ENCODE results near the gene OR6Y1. TPM values are rescaled to one million over a fixed set of nuclear protein-coding genes. Genes with fewer than 3 reads are reported as not detected.

Gene OR6Y1
- total RNA-seq, 1 donor from 2014 or later = not detected

DNA sequence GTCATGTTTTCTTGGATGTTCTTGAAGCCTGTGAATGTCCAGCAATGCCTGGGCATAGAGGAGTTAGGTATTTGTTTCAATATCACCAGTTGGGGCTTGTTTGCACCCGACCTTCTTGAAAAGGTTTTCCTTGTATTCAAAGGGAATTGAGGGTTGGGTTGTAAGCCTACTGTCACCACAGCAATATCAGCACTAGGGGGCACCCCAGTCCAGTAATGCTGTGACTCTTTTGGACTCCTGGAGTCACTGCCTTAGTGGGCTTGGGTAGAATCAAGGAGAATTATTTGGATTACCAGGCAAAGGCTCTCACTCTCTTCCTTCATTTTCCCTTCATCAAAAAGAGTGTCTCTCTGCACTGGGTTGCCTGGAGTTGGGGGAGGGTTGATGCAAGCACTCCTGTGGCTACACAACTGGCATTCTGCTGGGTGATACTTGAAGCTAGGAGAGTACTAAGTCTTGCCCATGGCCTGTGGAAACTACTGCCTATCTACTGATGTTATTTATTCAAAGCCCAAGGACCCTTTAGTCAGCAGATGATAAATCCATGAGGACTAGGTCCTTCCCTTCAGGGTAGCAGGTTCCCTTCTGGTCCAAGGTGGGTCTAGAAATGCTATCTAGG, 47.7 kb downstream of the OR6Y1 start:
- no peak for DNase-seq (ENCODE audit: low spot score)

DNA sequence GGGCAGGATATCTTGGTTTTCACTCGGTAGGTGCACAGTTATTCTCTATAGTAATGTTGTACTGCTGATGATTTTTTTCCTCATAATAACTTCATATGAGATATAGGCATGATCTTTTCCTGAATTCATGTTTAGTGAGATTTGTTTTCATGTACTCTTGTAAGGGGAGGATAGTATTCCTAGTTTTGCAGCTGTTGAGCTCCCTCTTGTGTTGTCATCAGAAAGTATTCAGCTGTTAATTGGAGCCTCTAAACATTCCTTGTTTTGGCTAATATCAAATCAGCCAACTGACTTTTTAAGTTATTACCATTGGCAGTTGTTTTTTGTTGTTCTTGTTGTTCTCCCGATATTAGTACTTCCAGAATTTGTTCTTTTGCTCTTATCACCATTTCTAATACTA, 57.8 kb downstream of the OR6Y1 start:
- no peak for DNase-seq (ENCODE audit: low spot score)

DNA sequence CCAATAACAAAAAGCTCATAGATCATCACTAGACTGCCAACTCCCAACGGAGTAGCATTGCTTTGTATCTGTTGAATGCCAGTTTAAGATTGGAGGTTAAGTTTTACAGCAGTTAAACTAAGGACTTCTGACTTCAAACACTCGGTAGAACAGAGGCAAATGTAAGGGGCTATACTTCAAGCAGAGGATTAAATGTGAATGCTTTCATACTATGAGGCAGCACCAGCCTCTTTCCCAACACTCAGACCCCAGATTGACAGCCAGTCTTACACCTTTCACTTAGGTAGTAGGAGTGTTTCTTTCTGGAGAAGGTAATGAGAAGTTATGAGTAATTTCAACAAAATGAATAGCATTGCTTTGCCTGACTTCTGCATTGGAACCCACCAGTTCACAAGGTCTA, 59.4 kb downstream of the OR6Y1 start:
- DNase-seq (ENCODE audit: low spot score) = no peak

Other genes with a start within 250 kb of the OR6Y1 start
- not detected for gene CD1B, start 222.9 kb downstream of the OR6Y1 start, total RNA-seq
- not detected for gene CD1E, start 200.5 kb downstream of the OR6Y1 start, total RNA-seq
- not detected for gene OR10T2, start 154.9 kb downstream of the OR6Y1 start, total RNA-seq
- gene OR10K2, start 128.2 kb downstream of the OR6Y1 start, total RNA-seq = not detected
- not detected for gene OR10K1, start 92.6 kb downstream of the OR6Y1 start, total RNA-seq
- gene OR10R2, start 82.2 kb downstream of the OR6Y1 start, total RNA-seq = not detected
- gene OR6P1, start 16.2 kb upstream of the OR6Y1 start, total RNA-seq = not detected
- not detected for gene OR10X1, start 25.5 kb upstream of the OR6Y1 start, total RNA-seq
- not detected for gene OR10Z1, start 50.9 kb upstream of the OR6Y1 start, total RNA-seq
- gene SPTA1, start 132.3 kb upstream of the OR6Y1 start, total RNA-seq = 0.55 TPM
- not detected for gene OR6K2, start 146.2 kb upstream of the OR6Y1 start, total RNA-seq
- gene OR6K3, start 166.3 kb upstream of the OR6Y1 start, total RNA-seq = not detected
- not detected for gene OR6K6, start 200.3 kb upstream of the OR6Y1 start, total RNA-seq
- gene OR6N1, start 217.8 kb upstream of the OR6Y1 start, total RNA-seq = not detected
- gene OR6N2, start 226.8 kb upstream of the OR6Y1 start, total RNA-seq = not detected

All from mesenteric fat pad (tissue), 1 donor.